GM12878 (cell line): Measurements from ENCODE around the gene MYPN. TPM values are rescaled to one million over a fixed set of nuclear protein-coding genes. Genes with fewer than 3 reads are reported as not detected.

ENCODE experiments used
- ATAC-seq: fragments of 200-7000 bp; cut with Tn5 transposase; 3 replicates; pipeline ENCODE4 v1.9.1; 2020; ENCODE audit warnings: mild to moderate bottlenecking, moderate library complexity
- BruUV-seq: library from RNA; stranded (reverse); fragments of 400-500 nt; replicated peaks from 2 replicates; lab custom pipeline; 2021; lab: Mats Ljungman, UMichigan
- CTCF ChIA-PET: fragments of 300-600 bp; sonication (Branson Sonifier 250); formaldehyde crosslinking; extraction: SDS; loops from one replicate; lab custom pipeline; 2021; ENCODE audit warnings: inconsistent platforms; lab: Yijun Ruan, JAX
- POLR2A ChIA-PET: fragments of 350-600 bp; formaldehyde crosslinking; extraction: SDS; loops from one replicate; lab custom pipeline; 2021; ENCODE audit warnings: inconsistent platforms; lab: Charles Lee
- RAD21 ChIA-PET: fragments of 300-600 bp; sonication (Branson Sonifier 250); formaldehyde crosslinking; loops from one replicate; lab custom pipeline; 2023; ENCODE audit warnings: antibody characterized with exemption; ENCODE audit not compliant: unreplicated experiment; lab: Charles Lee
- SMC1A ChIA-PET: fragments of 300-600 bp; sonication (Branson Sonifier 250); formaldehyde crosslinking; loops from one replicate; lab custom pipeline; 2023; ENCODE audit not compliant: unreplicated experiment, uncharacterized antibody; lab: Charles Lee
- DNase-seq: peaks from one replicate; pipeline ENCODE4 v3.0.0-alpha.2; 2011; ENCODE audit warnings: low read depth, low spot score
- FAIRE-seq: peaks from 3 replicates; lab custom pipeline; 2011; peaks lifted over from hg19 to GRCh38; lab: Jason Lieb, UNC
- H2AFZ ChIP-seq: 2 replicates; pipeline ENCODE4 v1.6.0; 2011; ENCODE audit warnings: low read depth, low read length, control low read depth; ENCODE audit not compliant: control insufficient read depth
- H3K27ac ChIP-seq: 2 replicates; pipeline ENCODE4 v1.5.1; 2011; ENCODE audit warnings: control low read depth; ENCODE audit not compliant: control insufficient read depth, insufficient read depth
- H3K27me3 ChIP-seq, 2 experiments: replicated peaks in 1 of 2; 2 replicates each; pipeline versions ENCODE4 v1.6.0 to v1.6.1; 2011; ENCODE audit warnings: low read length in 1 of 2; ENCODE audit not compliant: control insufficient read depth in 2 of 2, insufficient read depth in 2 of 2
- H3K36me3 ChIP-seq, 2 experiments: 2 replicates each; pipeline ENCODE4 v1.5.1; 2011; ENCODE audit warnings: low read length in 1 of 2; ENCODE audit not compliant: control insufficient read depth in 2 of 2, insufficient read depth in 2 of 2
- H3K4me1 ChIP-seq: 2 replicates; pipeline ENCODE4 v1.6.1; 2011; ENCODE audit warnings: mild to moderate bottlenecking, low read length, moderate library complexity, mixed read lengths; ENCODE audit not compliant: control insufficient read depth, insufficient read depth
- H3K4me2 ChIP-seq: 2 replicates; pipeline ENCODE4 v1.6.0; 2011; ENCODE audit warnings: control low read depth; ENCODE audit not compliant: control insufficient read depth, insufficient read depth
- H3K4me3 ChIP-seq: fragments of 200-600 bp; sonication (generic); 2 replicates; pipeline ENCODE4 v1.5.1; 2016
- H3K79me2 ChIP-seq: 2 replicates; pipeline ENCODE4 v1.6.0; 2011; ENCODE audit warnings: low read length; ENCODE audit not compliant: control insufficient read depth, insufficient read depth
- H3K9ac ChIP-seq: 2 replicates; pipeline ENCODE4 v1.8.0; 2011; ENCODE audit warnings: low read length, control low read depth, mixed read lengths; ENCODE audit not compliant: control insufficient read depth, insufficient read depth
- H3K9me3 ChIP-seq: replicated peaks from 3 replicates; pipeline ENCODE4 v1.5.1; 2011; ENCODE audit warnings: mild to moderate bottlenecking, low read length; ENCODE audit not compliant: control insufficient read depth, insufficient read depth
- H4K20me1 ChIP-seq: 2 replicates; pipeline ENCODE4 v1.6.0; 2011; ENCODE audit not compliant: control insufficient read depth, insufficient read depth
- CHD2 ChIP-seq: IDR thresholded peaks from 2 replicates; pipeline ENCODE4 v1.6.1; 2011; ENCODE audit warnings: low read depth, low read length, improper control_type of control experiment, borderline replicate concordance
- CREM ChIP-seq: IDR thresholded peaks from 2 replicates; pipeline ENCODE4 v1.6.1; 2014; ENCODE audit warnings: antibody characterized with exemption, low read depth
- EED ChIP-seq: sonication (generic); IDR thresholded peaks from 2 replicates; pipeline ENCODE4 v1.6.1; 2016; ENCODE audit warnings: antibody characterized with exemption, low read depth
- EZH2 ChIP-seq: IDR thresholded peaks from 2 replicates; pipeline ENCODE4 v1.6.1; 2012; ENCODE audit warnings: low read depth, mild to moderate bottlenecking, control low read depth, inconsistent platforms, low read length, borderline replicate concordance; ENCODE audit not compliant: control insufficient read depth
- MEF2B ChIP-seq: fragments of 450-650 bp; IDR thresholded peaks from 2 replicates; pipeline ENCODE4 v1.6.1; 2018; ENCODE audit warnings: mild to moderate bottlenecking, moderate library complexity; ENCODE audit not compliant: partially characterized antibody, poor library complexity, severe bottlenecking
- NFXL1 ChIP-seq: fragments of 450-650 bp; IDR thresholded peaks from 2 replicates; pipeline ENCODE4 v1.6.1; 2017; ENCODE audit warnings: antibody characterized with exemption, mild to moderate bottlenecking, borderline replicate concordance
- PAX8 ChIP-seq: fragments of 450-650 bp; IDR thresholded peaks from 2 replicates; pipeline ENCODE4 v1.6.1; 2017; ENCODE audit warnings: mild to moderate bottlenecking, moderate library complexity
- SMAD1 ChIP-seq: fragments of 450-650 bp; IDR thresholded peaks from 2 replicates; pipeline ENCODE4 v1.6.1; 2018; ENCODE audit warnings: mild to moderate bottlenecking, low read depth; ENCODE audit not compliant: partially characterized antibody
- SPI1 ChIP-seq: IDR thresholded peaks from 2 replicates; pipeline ENCODE4 v1.6.1; 2011; ENCODE audit warnings: low read depth, mild to moderate bottlenecking, low read length, moderate library complexity, borderline replicate concordance; ENCODE audit not compliant: insufficient read depth
- SUZ12 ChIP-seq: fragments of 200-600 bp; sonication (generic); IDR thresholded peaks from one replicate; pipeline ENCODE4 v1.6.1; 2018; ENCODE audit warnings: antibody characterized with exemption, mild to moderate bottlenecking; ENCODE audit not compliant: unreplicated experiment
- ZNF384 ChIP-seq: IDR thresholded peaks from 2 replicates; pipeline ENCODE4 v1.6.1; 2012; ENCODE audit warnings: low read depth, mild to moderate bottlenecking, low read length, improper control_type of control experiment, borderline replicate concordance
- WGBS: methylation state at CpG from one replicate; pipeline ENCODE4 v1.1.6; 2016; ENCODE audit warnings: low lambda C conversion rate; ENCODE audit not compliant: insufficient replicate concordance, insufficient coverage; ENCODE audit errors: missing lambda C conversion rate; 5-methylcytosine and 5-hydroxymethylcytosine counted together
- in situ Hi-C: fragments of 300-500 bp; cut with MboI; formaldehyde crosslinking; loops from 9 replicates; pipeline ENCODE4 v1.14.3; 2018; ENCODE audit warnings: mixed read lengths
- intact Hi-C: fragments of 100-400 bp; cut with micrococcal nuclease; formaldehyde crosslinking; loops from one replicate; pipeline ENCODE4 v1.14.2; 2022; ENCODE audit not compliant: unreplicated experiment
- polyA plus RNA-seq, 11 experiments: library from polyadenylated mRNA; depleted of rRNA in 4 of 11; unstranded in 6 of 11; stranded (reverse) in 5 of 11; fragments of >200 nt; fragmentation: Nextera tagmentation in 4 of 11; fragmentation: Illumina TruSeq in 1 of 11; extraction: Ambion mirVana in 4 of 11; extraction: Trizol in 1 of 11; gene quantifications; 1 replicate in 1 of 11; 2 replicates in 10 of 11; pipeline versions ENCODE4 v1.2.1 to v1.2.3, GENCODE V29; 2011 to 2016; ENCODE audit warnings: inconsistent platforms in 2 of 11, missing spikeins in 2 of 11, low read depth in 1 of 11
- total RNA-seq, 4 experiments: library from RNA; depleted of rRNA in 3 of 4; stranded (reverse); fragments of >200 nt in 3 of 4; fragmentation: Illumina TruSeq in 1 of 4; extraction: Trizol in 1 of 4; gene quantifications; 2 replicates each; pipeline versions ENCODE4 v1.2.1 to v1.2.3, GENCODE V29; 2013 to 2021
- TF ChIP-seq, protein P1 (sequence below): fragments of 150-350 bp; IDR thresholded peaks from 2 replicates; pipeline ENCODE4 v1.6.1; 2014; ENCODE audit warnings: mild to moderate bottlenecking, low read depth, low read length
- TF ChIP-seq, protein P2 (sequence below): fragments of 450-650 bp; IDR thresholded peaks from 2 replicates; pipeline ENCODE4 v1.6.1; 2017; ENCODE audit warnings: mild to moderate bottlenecking, moderate library complexity

The MYPN gene
- total and polyA plus RNA-seq, 10 of the 15 experiments (the other 5 are each of a cell fraction or from before 2014, with no cell fraction given) = 0.01 to 0.02 TPM; not detected in 8

DNA sequence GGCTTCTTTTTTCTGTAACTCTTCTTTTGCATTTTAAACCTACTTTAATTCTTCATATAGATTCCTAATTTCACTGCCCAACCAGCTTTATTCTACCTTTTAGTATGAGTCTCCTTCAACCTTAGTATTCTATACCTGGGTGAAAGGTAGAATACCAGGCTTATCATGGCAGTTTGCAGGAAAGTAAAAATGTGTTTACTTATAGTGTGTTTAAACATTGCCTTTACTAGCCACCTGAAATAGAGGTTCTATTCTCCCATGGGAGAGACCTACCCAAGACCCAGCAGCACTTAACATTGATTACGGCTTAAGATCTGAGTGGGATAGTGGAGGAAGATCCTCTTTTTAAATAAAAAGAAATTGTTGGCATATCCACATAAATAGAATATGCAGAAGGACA lies 1.6 kb upstream of the MYPN start:
- H4K20me1 ChIP-seq = no peaks in the 10 kb centered on the region
- H2AFZ ChIP-seq = no peak overlapping the region
- no TSS peak for BruUV-seq
- TF ChIP-seq MEF2B = no peak
- H3K27ac ChIP-seq = no peak overlapping the region
- no peak overlapping the region for H3K4me3 ChIP-seq
- ChIA-PET CTCF (interaction anchor here (0.8 kb wide), 1 partner anchor 49 kb away, joined by 3 read pairs; no protein-coding TSS in a partner anchor), SMC1A (no interaction called here), RAD21 (interaction anchor here (0.6 kb wide), 1 partner anchor 653 kb away, joined by 3 read pairs; no protein-coding TSS in a partner anchor), POLR2A (no interaction called here)
- no peaks in the 10 kb centered on the region for H3K4me1 ChIP-seq
- H3K79me2 ChIP-seq = no peaks in the 10 kb centered on the region
- intact Hi-C loops = no loop called here
- no peaks in the 10 kb centered on the region for H3K36me3 ChIP-seq
- 100% methylated on average over 1 of the region's 1 CpG for WGBS
- DNase-seq = no peak
- H3K4me2 ChIP-seq = no peak overlapping the region
- in situ Hi-C loops = no loop called here
- ATAC-seq = no peak
- no peaks in the 10 kb centered on the region for H3K9me3 ChIP-seq
- no peaks in the 10 kb centered on the region for H3K27me3 ChIP-seq
- H3K9ac ChIP-seq = no peak overlapping the region
- FAIRE-seq = no peak

DNA sequence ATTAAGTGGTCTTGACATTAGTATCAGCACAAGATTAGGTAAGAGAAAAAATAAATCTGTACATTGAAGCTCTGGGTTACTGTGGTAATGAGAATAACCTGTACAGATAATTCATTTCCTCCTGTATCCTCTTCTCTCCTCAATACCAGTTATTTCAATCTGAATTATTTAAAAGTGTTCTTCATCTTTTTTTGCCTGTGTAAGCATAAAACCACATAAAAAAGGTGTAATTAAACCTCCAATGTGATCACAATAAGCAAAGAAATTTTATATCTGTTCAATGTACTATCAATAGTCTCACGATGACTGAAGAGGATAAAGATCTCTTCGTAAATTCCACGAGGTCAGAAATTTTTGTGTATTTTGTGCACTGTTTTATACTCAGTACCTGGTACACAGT lies 1.2 kb upstream of the MYPN start:
- Histone ChIP-seq H3K4me1 (no peaks in the 10 kb centered on the region), H3K36me3 (no peaks in the 10 kb centered on the region), H3K4me2 (no peak overlapping the region), H3K79me2 (no peaks in the 10 kb centered on the region), H3K27me3 (no peaks in the 10 kb centered on the region), H3K4me3 (no peak overlapping the region), H4K20me1 (no peaks in the 10 kb centered on the region), H3K9ac (no peak overlapping the region), H3K9me3 (no peaks in the 10 kb centered on the region), H2AFZ (no peak overlapping the region), H3K27ac (no peak overlapping the region)
- CTCF ChIA-PET = interaction anchor here (0.8 kb wide), 1 partner anchor 49 kb away, joined by 3 read pairs; no protein-coding TSS in a partner anchor
- RAD21 ChIA-PET = no interaction called here
- ATAC-seq (no peak), DNase-seq (no peak), FAIRE-seq (no peak)
- 57% methylated on average over 3 of the region's 3 CpGs for WGBS
- intact Hi-C loops = no loop called here
- BruUV-seq = no TSS peak
- SMC1A ChIA-PET = no interaction called here
- in situ Hi-C loops = no loop called here
- POLR2A ChIA-PET = no interaction called here
- TF ChIP-seq ZNF384 = no peak
- TF ChIP-seq EZH2 = no peak
- TF ChIP-seq CHD2 = no peak
- no peak for TF ChIP-seq EED
- TF ChIP-seq NFXL1 = no peak
- no peak for TF ChIP-seq PAX8
- no peak for TF ChIP-seq SMAD1
- TF ChIP-seq, protein P1, sequence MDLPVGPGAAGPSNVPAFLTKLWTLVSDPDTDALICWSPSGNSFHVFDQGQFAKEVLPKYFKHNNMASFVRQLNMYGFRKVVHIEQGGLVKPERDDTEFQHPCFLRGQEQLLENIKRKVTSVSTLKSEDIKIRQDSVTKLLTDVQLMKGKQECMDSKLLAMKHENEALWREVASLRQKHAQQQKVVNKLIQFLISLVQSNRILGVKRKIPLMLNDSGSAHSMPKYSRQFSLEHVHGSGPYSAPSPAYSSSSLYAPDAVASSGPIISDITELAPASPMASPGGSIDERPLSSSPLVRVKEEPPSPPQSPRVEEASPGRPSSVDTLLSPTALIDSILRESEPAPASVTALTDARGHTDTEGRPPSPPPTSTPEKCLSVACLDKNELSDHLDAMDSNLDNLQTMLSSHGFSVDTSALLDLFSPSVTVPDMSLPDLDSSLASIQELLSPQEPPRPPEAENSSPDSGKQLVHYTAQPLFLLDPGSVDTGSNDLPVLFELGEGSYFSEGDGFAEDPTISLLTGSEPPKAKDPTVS = no peak
- TF ChIP-seq CREM = no peak
- TF ChIP-seq SUZ12 = no peak
- no peak for TF ChIP-seq SPI1
- TF ChIP-seq, protein P2, sequence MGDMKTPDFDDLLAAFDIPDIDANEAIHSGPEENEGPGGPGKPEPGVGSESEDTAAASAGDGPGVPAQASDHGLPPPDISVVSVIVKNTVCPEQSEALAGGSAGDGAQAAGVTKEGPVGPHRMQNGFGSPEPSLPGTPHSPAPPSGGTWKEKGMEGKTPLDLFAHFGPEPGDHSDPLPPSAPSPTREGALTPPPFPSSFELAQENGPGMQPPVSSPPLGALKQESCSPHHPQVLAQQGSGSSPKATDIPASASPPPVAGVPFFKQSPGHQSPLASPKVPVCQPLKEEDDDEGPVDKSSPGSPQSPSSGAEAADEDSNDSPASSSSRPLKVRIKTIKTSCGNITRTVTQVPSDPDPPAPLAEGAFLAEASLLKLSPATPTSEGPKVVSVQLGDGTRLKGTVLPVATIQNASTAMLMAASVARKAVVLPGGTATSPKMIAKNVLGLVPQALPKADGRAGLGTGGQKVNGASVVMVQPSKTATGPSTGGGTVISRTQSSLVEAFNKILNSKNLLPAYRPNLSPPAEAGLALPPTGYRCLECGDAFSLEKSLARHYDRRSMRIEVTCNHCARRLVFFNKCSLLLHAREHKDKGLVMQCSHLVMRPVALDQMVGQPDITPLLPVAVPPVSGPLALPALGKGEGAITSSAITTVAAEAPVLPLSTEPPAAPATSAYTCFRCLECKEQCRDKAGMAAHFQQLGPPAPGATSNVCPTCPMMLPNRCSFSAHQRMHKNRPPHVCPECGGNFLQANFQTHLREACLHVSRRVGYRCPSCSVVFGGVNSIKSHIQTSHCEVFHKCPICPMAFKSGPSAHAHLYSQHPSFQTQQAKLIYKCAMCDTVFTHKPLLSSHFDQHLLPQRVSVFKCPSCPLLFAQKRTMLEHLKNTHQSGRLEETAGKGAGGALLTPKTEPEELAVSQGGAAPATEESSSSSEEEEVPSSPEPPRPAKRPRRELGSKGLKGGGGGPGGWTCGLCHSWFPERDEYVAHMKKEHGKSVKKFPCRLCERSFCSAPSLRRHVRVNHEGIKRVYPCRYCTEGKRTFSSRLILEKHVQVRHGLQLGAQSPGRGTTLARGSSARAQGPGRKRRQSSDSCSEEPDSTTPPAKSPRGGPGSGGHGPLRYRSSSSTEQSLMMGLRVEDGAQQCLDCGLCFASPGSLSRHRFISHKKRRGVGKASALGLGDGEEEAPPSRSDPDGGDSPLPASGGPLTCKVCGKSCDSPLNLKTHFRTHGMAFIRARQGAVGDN = no peak
